CD14-positive monocyte (primary cell): ENCODE measurements around the gene LTB4R. TPM values are rescaled to one million over a fixed set of nuclear protein-coding genes. Genes with fewer than 3 reads are reported as not detected.

Experiments used
- DNase-seq, 3 donors: peaks; one replicate each; pipeline ENCODE4 v3.0.0-alpha.2; 2011 to 2022
- H2AFZ ChIP-seq: 2 replicates; pipeline ENCODE4 v1.6.0; 2012; ENCODE audit warnings: mild to moderate bottlenecking, low read depth, low read length, inconsistent platforms; ENCODE audit not compliant: insufficient read depth, poor library complexity, severe bottlenecking
- H3K27ac ChIP-seq, 2 donors: 1 replicate in 1 of 2; 2 replicates in 1 of 2; pipeline ENCODE4 v1.5.1; 2012 to 2013; ENCODE audit warnings: low read length in 2 of 2, control low read depth in 1 of 2, inconsistent platforms in 1 of 2, low read depth in 1 of 2, mild to moderate bottlenecking in 1 of 2
- H3K27me3 ChIP-seq, 2 donors: one replicate each; pipeline versions ENCODE4 v1.6.0 to v1.6.1; 2011 to 2013; ENCODE audit warnings: low read length in 2 of 2; ENCODE audit not compliant: control insufficient read depth in 2 of 2, insufficient read depth in 2 of 2
- H3K36me3 ChIP-seq, 2 donors: replicated peaks in 1 of 2; 1 replicate in 1 of 2; 2 replicates in 1 of 2; pipeline versions ENCODE4 v1.5.1 to v1.6.1; 2012 to 2013; ENCODE audit warnings: low read length in 2 of 2, control low read depth in 1 of 2, inconsistent platforms in 1 of 2, mild to moderate bottlenecking in 1 of 2; ENCODE audit not compliant: insufficient read depth in 2 of 2, control insufficient read depth in 1 of 2
- H3K4me1 ChIP-seq, 2 donors: 1 replicate in 1 of 2; 2 replicates in 1 of 2; pipeline versions ENCODE4 v1.5.1 to v1.6.1; 2012 to 2013; ENCODE audit warnings: low read length in 2 of 2, control low read depth in 1 of 2, inconsistent platforms in 1 of 2, mild to moderate bottlenecking in 1 of 2, moderate library complexity in 1 of 2; ENCODE audit not compliant: insufficient read depth in 2 of 2, control insufficient read depth in 1 of 2
- H3K4me2 ChIP-seq: replicated peaks from 2 replicates; pipeline ENCODE3; 2012; ENCODE audit warnings: low read length, moderate library complexity, mild to moderate bottlenecking; ENCODE audit not compliant: poor library complexity, severe bottlenecking; ENCODE audit errors: extremely low read depth
- H3K4me3 ChIP-seq, 3 experiments: fragments of 200-600 bp in 1 of 3; sonication (generic) in 1 of 3; replicated peaks in 1 of 3; 1 replicate in 2 of 3; 2 replicates in 1 of 3; pipeline ENCODE4 v1.5.1; 2011 to 2013; ENCODE audit warnings: low read length in 3 of 3, mild to moderate bottlenecking in 3 of 3, control low read depth in 2 of 3, low read depth in 2 of 3, inconsistent platforms in 1 of 3, moderate library complexity in 1 of 3
- H3K79me2 ChIP-seq: 2 replicates; pipeline ENCODE4 v1.6.0; 2012; ENCODE audit warnings: mild to moderate bottlenecking, control low read depth, inconsistent platforms, low read length, moderate library complexity; ENCODE audit not compliant: insufficient read depth
- H3K9ac ChIP-seq: 2 replicates; pipeline ENCODE4 v1.6.0; 2017; ENCODE audit warnings: low read length, mild to moderate bottlenecking; ENCODE audit not compliant: insufficient read depth, poor library complexity, severe bottlenecking
- H3K9me3 ChIP-seq, 2 donors: replicated peaks in 1 of 2; 1 replicate in 1 of 2; 2 replicates in 1 of 2; pipeline versions ENCODE4 v1.5.1 to v1.6.1; 2012 to 2013; ENCODE audit warnings: low read length in 2 of 2, control low read depth in 1 of 2; ENCODE audit not compliant: control insufficient read depth in 1 of 2, insufficient read depth in 1 of 2
- H4K20me1 ChIP-seq: 2 replicates; pipeline ENCODE4 v1.6.0; 2012; ENCODE audit warnings: mild to moderate bottlenecking, low read length, control low read depth, moderate library complexity; ENCODE audit not compliant: insufficient read depth
- H3K27ac Mint-ChIP-seq, 7 donors: one replicate each; pipeline ENCODE4 v1.8.0; 2020; ENCODE audit warnings: mild to moderate bottlenecking in 7 of 7, mixed read lengths in 7 of 7, moderate library complexity in 6 of 7, inconsistent platforms in 2 of 7
- H3K27me3 Mint-ChIP-seq, 3 donors: one replicate each; pipeline ENCODE4 v1.8.0; 2021 to 2022; ENCODE audit warnings: low read depth in 3 of 3, mild to moderate bottlenecking in 3 of 3, mixed read lengths in 3 of 3, moderate library complexity in 3 of 3, inconsistent platforms in 1 of 3
- H3K36me3 Mint-ChIP-seq, 2 donors: one replicate each; pipeline ENCODE4 v1.8.0; 2020; ENCODE audit warnings: mixed read lengths in 2 of 2, inconsistent platforms in 1 of 2, mild to moderate bottlenecking in 1 of 2
- H3K4me1 Mint-ChIP-seq: one replicate; pipeline ENCODE4 v1.8.0; 2020; ENCODE audit warnings: mild to moderate bottlenecking, mixed read lengths
- H3K4me3 Mint-ChIP-seq, 2 donors: one replicate each; pipeline ENCODE4 v1.8.0; 2020; ENCODE audit warnings: mild to moderate bottlenecking in 2 of 2, mixed read lengths in 2 of 2, moderate library complexity in 1 of 2
- H3K9me3 Mint-ChIP-seq, 7 donors: one replicate each; pipeline ENCODE4 v1.8.0; 2020 to 2022; ENCODE audit warnings: mixed read lengths in 7 of 7, mild to moderate bottlenecking in 6 of 7, moderate library complexity in 6 of 7, inconsistent platforms in 2 of 7
- WGBS: methylation state at CpG from one replicate; pipeline ENCODE4 v1.1.5; 2013; ENCODE audit warnings: missing lambda C conversion rate; ENCODE audit not compliant: insufficient coverage; 5-methylcytosine and 5-hydroxymethylcytosine counted together
- intact Hi-C, 2 donors: fragments of 100-400 bp; cut with micrococcal nuclease; formaldehyde crosslinking; loops; one replicate each; pipeline versions ENCODE4 v1.15.0 to v1.15.1; 2023
- polyA plus RNA-seq, 3 donors: library from polyadenylated mRNA; depleted of rRNA in 1 of 3; unstranded in 2 of 3; stranded (reverse) in 1 of 3; fragments of 300-500 nt in 2 of 3; fragments of >200 nt in 1 of 3; fragmentation: Illumina TruSeq in 2 of 3; gene quantifications; 1 replicate in 2 of 3; 2 replicates in 1 of 3; pipeline ENCODE4 v1.2.3, GENCODE V29; 2012 to 2021
- TF ChIP-seq, protein P1 (sequence below): fragments of 200-600 bp; IDR thresholded peaks from one replicate; pipeline ENCODE4 v1.8.0; 2022; ENCODE audit warnings: antibody characterized with exemption, mild to moderate bottlenecking

Gene LTB4R
- polyA plus RNA-seq, 3 donors = 51.5 to 98.5 (median 87.3) TPM

DNA sequence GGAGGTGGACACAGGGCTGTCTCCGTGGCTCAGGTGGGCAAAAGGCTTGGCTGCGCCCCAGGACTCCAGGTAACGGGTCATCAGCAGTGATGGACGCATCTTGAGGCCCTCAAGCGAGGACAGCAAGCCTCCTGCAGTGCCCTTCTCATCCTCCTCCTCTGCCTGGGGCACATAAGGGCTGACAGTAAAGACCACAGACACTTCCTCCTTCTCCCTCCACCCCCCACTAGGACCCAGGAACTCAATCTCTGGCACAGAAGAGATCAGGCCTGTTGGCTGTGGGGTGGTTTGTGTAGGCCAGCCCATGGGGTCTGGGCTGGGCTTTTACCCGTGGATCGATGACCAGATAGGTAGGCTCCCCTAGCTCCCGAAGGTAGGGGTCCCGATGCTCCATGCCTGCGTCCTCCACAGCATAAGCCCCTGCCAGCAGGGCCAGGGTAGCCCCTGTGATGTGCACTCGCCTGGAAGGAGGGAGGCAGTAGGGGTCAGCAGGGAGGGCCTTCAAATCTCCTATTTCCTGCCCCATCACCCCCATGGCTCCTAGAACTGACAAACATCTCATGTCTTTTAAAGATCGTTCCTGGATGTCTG, 17.9 kb downstream of the LTB4R start:
- TF ChIP-seq, protein P1, sequence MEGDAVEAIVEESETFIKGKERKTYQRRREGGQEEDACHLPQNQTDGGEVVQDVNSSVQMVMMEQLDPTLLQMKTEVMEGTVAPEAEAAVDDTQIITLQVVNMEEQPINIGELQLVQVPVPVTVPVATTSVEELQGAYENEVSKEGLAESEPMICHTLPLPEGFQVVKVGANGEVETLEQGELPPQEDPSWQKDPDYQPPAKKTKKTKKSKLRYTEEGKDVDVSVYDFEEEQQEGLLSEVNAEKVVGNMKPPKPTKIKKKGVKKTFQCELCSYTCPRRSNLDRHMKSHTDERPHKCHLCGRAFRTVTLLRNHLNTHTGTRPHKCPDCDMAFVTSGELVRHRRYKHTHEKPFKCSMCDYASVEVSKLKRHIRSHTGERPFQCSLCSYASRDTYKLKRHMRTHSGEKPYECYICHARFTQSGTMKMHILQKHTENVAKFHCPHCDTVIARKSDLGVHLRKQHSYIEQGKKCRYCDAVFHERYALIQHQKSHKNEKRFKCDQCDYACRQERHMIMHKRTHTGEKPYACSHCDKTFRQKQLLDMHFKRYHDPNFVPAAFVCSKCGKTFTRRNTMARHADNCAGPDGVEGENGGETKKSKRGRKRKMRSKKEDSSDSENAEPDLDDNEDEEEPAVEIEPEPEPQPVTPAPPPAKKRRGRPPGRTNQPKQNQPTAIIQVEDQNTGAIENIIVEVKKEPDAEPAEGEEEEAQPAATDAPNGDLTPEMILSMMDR = no peak
- Histone ChIP-seq H3K9me3 (no peaks in the 10 kb centered on the region), H3K4me1 (peaks cover 78 to 81% of the 10 kb centered on the region in 2 donors), H3K79me2 (no peaks in the 10 kb centered on the region), H3K9ac (no peak overlapping the region), H3K36me3 (no peaks in the 10 kb centered on the region), H3K4me2 (no peak overlapping the region), H3K27me3 (peaks cover 3 to 12% of the 10 kb centered on the region in 2 donors), H4K20me1 (peaks cover 4% of the 10 kb centered on the region), H3K27ac (peak overlapping the region; percentile 59 to 67), H3K4me3 (no peak overlapping the region), H2AFZ (no peak overlapping the region)
- no peak for DNase-seq
- Mint-ChIP-seq H3K4me1 (peaks cover 81% of the 10 kb centered on the region), H3K27me3 (peaks cover 11 to 29% (median 20%) of the 10 kb centered on the region in 3 donors), H3K36me3 (peaks cover 6 to 12% of the 10 kb centered on the region in 2 donors), H3K9me3 (peaks cover 0 to 3% (median 0%) of the 10 kb centered on the region in 7 donors), H3K4me3 (peak overlapping the region; percentile 5 to 30), H3K27ac (peak overlapping the region; percentile 79 to 91 (median 85))
- WGBS = 95% methylated on average over 11 of the region's 12 CpGs
- intact Hi-C loops = no loop called here

DNA sequence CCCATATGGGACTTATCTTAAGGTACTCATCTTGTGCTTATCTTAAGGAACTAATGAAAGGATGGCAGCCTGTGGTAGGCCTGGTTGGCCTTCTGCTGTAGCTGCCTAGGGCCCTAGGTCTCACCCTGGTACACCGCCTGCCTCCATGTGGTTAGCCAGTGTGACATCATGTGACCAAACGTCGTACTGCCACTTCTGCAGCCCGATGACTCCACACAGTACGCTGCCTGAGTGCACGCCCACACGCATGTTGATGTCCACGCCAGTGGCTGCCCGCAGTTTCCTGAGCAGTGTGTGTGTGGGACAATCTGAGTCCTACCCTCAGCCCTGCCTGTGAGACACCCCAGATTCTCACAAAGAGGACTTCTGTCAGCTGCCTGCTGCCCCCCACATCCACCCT, 18.4 kb downstream of the LTB4R start:
- TF ChIP-seq, protein P1 = no peak
- Histone ChIP-seq H3K4me2 (peak overlapping the region; percentile 18), H3K36me3 (no peaks in the 10 kb centered on the region), H3K27ac (peak overlapping the region; percentile 59 to 67), H3K9me3 (peaks cover 0 to 2% of the 10 kb centered on the region in 2 donors), H4K20me1 (peaks cover 10% of the 10 kb centered on the region), H3K4me1 (peaks cover 84 to 87% of the 10 kb centered on the region in 2 donors), H3K4me3 (no peak overlapping the region), H3K9ac (no peak overlapping the region), H3K27me3 (peaks cover 5 to 17% of the 10 kb centered on the region in 2 donors), H3K79me2 (no peaks in the 10 kb centered on the region), H2AFZ (no peak overlapping the region)
- Mint-ChIP-seq H3K27me3 (peaks cover 15 to 34% (median 26%) of the 10 kb centered on the region in 3 donors), H3K4me3 (peak overlapping the region in 1 of 2 donors; percentile 37), H3K36me3 (peaks cover 6 to 13% of the 10 kb centered on the region in 2 donors), H3K9me3 (peaks cover 0 to 4% (median 2%) of the 10 kb centered on the region in 7 donors), H3K4me1 (peaks cover 85% of the 10 kb centered on the region), H3K27ac (peak overlapping the region; percentile 79 to 91 (median 85))
- 19% methylated on average over 9 of the region's 9 CpGs for WGBS
- intact Hi-C loops = loop anchor here in 1 of 2 donors (2.0 kb wide), 1 partner anchor 109 kb away; no protein-coding TSS in a partner anchor
- DNase-seq = peak; percentile 87 to 90 (median 90)
